Stimulated activated CD4-positive, alpha-beta T cell treated with anti-CD3 and anti-CD28 coated beads, Interleukin-1b, Interleukin-23, amount 100 ng/mL, for 24 hours (primary cell): ENCODE data around the gene ANKMY1.

Source experiments
- DNase-seq, 4 experiments: peaks; one replicate each; pipeline ENCODE4 v3.0.0-alpha.2; 2020; ENCODE audit warnings: low read depth in 4 of 4, low spot score in 1 of 4

Gene ANKMY1

DNA sequence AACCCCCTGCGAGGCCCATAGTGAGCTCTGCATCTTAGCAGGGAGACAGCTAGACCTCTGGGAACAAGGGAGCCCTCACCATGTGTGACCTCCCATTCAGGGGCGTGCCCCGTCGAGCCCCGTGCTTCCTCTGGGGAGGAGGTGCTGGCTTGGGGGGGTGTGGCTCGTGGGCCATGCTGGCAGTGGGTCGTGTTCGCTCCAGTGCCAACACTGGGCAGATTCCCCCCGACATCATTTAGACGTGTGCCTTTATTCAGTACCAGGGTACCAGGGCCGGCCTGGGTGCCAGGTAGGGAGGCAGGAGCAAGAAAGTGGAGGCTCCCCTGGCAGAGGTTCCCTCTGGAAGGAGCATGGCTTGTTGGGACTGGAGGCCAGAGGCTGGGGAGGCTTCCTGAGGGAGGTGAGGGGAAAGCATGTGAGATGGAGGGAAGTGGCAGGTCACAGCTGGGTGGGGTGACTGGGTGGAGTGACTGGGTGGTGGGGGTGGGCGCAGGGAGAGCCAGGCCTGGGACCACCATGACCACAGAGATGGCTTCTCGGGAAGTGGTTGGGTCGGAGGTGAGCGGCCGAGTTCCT, 107.2 kb downstream of the ANKMY1 start:
- DNase-seq: no peak

GRCh38 chr2:240449764-240450531, 107.8 kb downstream of the ANKMY1 start:
- no peak for DNase-seq

GRCh38 chr2:240448387-240449274, 109.2 kb downstream of the ANKMY1 start:
- no peak for DNase-seq

DNA sequence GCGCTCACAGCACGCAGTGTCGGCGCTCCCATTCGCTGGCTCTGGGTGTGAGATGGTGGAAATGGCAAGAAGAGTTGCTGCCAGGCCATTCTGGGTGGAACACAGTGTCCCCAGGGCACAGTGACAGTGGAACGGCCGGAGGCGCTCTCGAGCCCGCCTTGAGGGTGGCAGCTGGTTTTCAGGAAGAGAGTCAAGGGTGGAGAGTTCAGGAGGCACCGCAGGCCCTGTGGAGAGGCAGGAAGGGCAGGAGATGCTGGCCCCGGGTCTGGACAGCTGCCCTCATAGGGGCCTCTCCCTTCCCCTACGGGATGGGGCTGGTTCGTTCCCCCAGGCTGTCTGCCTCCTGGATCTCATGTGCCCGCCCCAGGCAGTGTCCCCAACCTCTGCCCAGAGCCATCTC, 109.9 kb downstream of the ANKMY1 start:
- no peak for DNase-seq

DNA sequence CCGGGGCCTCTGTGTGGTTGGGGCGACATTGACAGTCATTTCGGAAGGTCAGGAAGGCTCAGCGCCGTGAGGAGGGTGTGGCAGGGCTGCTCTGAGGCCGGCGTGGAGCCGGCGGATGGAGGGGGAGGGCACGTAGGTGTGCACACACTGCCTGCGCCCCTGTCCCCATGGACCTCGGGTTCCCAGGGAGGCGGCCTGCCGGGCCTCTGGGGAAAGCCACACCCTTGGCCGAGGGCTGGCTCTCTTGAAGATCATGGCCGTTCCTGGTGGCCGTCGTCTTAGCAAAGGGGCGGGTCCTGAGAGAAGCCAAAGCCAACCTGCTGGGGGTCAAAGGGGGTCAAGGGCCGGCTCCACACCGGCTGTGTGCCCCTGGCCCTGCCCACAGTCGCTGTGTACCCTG, 110.5 kb downstream of the ANKMY1 start:
- no peak for DNase-seq

GRCh38 chr2:240446664-240447175, 111.1 kb downstream of the ANKMY1 start:
- no peak for DNase-seq

DNA sequence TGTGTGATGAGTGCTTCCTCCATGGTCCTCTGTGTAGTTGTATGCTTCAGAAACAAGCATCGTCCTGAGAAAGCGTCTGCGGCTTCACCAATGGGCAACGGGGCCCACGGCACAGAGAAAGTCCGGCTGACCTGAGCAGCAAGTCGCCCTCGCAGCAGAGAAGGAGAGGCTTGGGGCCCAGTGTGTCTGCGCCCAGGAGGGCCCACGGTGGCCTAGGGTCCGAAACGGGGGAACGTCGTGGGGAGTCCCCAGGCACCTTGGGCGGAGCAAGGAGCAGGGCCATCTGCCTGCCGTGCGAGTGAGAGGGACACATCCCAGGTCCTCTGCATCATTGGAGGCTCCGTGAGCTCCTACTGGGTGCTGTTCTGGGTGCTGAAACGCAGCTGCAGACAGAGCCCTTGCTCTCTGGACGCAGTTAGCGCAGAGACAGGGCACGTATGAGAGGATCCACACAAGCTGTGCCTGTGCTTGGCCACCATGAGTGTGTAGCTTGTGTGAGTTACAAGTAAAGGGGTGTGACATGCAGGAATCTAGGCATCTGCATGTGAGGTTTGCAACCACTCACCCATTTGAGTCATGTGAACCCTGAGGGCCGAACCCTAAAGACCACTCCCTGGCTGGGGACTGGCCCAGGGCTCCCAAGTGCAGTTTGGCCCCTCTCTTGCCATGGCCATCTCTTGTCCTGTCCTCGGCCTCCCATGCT, 111.7 kb downstream of the ANKMY1 start:
- DNase-seq: no peak

GRCh38 chr2:240444464-240444863, 113.3 kb downstream of the ANKMY1 start:
- DNase-seq: no peak

DNA sequence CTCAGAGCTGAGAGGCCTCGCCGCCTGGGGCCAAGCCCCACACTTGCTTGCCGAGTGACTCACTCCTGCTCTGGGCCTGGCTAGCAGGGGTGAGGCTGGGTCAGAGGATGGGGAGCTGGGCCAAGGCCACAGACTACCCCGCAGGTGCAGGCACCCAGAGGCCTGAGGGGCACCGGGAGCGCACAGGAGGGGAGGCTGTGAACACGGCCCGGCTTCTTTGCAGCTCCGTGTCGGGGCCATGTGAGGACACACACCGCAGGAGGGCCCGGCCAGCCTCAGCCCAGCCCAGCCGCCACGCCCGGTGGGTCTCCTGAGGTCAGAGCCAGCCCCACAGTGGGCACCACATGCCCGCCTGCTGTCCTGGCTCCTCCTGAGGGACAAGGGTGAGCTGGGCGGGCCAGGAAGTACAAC, 113.9 kb downstream of the ANKMY1 start:
- DNase-seq: no peak

GRCh38 chr2:240442891-240443715, 114.7 kb downstream of the ANKMY1 start:
- no peak for DNase-seq

DNA sequence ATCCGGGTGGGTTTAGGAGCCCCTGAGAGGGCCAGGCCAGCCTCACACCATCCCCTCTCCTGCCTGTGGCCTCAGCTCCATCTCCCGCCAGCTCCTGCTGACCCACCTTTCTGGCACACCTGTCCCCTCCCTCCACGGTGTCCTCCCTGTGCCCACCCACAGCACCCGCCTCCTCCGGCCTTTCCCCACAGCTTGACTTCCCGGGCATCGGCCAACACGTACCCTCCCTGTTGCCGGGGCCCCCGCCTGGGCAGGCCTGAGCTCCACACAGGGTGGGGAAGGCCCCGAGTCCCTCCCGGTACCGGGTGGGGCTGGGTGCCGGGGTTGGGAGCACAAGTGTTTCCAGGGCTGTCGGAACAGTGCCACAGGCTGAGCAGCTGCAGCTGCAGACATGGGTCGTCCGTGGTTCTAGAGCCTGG, 115.8 kb downstream of the ANKMY1 start:
- DNase-seq: no peak

- no peak for DNase-seq
Observed at GRCh38 chr2:240441326-240441992, 116.3 kb downstream of the ANKMY1 start.

DNA sequence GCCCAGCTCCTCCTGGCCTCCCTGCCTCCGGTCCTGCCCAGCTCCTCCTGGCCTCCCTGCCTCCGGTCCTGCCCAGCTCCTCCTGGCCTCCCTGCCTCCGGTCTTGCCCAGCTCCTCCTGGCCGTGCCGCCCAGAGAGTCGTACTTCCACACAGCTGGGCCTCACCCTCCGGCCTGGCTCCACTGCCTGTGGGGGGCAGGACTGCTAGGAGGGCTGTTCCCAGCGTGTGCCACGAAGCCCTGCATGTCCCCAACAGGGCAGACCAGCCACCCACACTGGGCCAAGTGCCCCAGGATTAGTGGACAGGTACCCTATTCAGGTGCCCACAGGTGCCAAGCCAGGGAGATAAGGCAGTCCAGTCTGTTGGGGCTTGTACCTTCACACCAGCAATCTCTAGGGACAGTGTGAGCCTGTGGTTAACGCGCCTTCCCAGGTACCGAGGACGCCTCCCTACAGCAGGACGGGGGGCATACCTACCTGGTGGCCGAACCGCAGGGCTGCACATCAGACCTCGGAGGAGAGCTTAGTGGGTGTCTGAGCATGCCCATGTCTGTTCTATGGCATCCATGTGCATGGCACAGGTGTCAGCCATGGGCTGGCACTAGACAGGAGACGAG, 117.0 kb downstream of the ANKMY1 start:
- DNase-seq: no peak

GRCh38 chr2:240440251-240440650, 117.5 kb downstream of the ANKMY1 start:
- DNase-seq: no peak

DNA sequence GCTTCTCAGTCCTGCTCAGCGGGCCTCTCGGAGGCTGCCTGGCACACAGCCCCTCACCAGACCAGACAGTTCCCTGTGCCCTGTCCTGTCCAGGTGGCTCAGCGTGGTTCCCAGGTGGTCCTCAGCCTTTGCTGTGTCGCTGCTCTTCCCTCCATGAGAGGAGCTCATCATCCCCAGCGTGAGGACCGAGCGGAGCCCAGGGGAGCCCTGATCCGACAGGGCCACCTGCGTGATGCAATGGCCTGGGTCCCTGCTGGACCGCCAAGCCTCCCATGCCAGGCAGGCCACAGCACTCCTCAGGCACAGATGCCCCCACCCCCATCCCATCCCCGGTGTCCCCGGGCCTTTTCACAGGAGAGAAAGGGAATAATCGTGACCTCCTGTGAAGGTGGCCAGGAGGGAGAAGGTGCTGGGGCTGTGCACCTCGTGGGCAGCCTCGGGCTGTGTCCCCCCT, 118.1 kb downstream of the ANKMY1 start:
- no peak for DNase-seq

GRCh38 chr2:240438810-240439697, 118.7 kb downstream of the ANKMY1 start:
- DNase-seq: no peak

DNA sequence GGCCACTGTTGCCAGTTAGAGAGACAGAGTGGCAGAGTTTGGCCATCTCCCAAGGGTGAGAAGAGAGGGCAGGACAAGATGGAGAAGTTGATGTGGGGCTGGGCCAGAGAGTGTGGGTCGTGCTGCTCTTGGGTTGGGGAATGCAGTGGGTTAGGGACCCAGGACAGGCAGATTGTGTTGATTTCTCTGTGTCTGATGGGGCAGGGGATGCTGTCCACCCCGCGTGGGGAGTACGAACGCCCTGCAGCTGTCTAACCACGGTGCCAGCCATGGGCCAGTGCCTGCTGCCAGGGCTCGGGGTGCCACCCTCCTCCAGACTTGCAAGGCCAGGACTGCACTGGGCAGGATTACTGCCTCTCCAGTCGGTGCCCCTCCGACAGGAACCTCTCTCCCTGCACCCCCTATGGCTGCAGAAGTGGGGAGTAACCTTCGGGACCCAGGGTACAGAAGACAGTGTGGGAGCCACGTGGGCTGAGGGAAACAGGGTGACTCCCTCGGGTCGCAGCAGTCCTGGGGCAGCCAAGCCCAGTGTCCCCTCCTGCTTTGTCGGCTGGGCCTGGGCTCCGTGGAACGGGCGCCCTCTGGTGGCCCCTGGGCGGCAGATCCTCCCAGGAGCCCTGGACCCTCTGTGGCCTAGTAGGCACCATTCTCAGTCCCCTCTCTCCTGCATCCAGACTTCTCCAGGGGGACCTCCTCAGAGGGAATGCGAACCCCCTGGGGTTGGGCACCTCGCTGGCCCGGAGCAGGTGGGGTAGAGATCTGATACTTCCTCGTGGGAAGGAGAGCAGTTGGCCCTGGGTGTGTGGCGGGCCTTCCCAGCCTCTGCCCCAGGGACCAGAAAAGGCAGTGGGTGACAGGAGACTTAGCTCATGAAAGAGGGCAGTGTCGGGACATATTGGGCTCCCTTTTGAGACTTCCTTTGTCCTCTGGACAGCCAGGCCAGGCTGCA, 119.7 kb downstream of the ANKMY1 start:
- DNase-seq: peak; percentile 43 to 52 (median 47)
